ENCODE measurements around the gene MYO1D.

Gene MYO1D

DNA sequence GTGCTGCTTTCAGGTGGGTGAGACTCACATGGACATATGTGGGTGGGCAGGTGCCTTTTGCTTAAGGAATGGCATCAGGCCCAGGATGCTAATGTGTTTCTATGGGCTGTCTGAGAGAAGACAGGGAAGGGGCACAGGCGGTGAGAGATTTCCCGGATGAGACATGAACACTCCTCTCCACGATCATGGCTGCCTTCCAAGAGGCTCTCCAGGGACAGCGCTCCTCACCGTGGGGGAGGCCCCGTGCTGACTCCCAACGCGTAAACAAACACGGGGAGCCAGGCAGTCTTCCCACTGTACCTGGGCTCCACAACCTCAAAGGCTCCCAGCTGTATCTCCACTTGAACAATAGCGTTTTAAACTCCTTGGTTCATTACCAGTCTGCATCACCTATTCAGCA, 347.3 kb downstream of the MYO1D start:
- no peak for TF ChIP-seq TEAD4 (IDR thresholded peaks at IDR 0.05)
- no peak for TF ChIP-seq CEBPB (IDR thresholded peaks at IDR 0.05)
- TF ChIP-seq ZBTB7A (IDR thresholded peaks at IDR 0.05; ENCODE audit: low read depth) = no peak
- TF ChIP-seq EGR1 (IDR thresholded peaks at IDR 0.05) = no peak
- TF ChIP-seq TCF12 (IDR thresholded peaks at IDR 0.05; ENCODE audit: low read depth) = no peak
- TF ChIP-seq NFIC (IDR thresholded peaks at IDR 0.05) = no peak
- no peak for TF ChIP-seq RAD21 (IDR thresholded peaks at IDR 0.05; ENCODE audit: low read depth)
- no peak for TF ChIP-seq EP300 (IDR thresholded peaks at IDR 0.05; ENCODE audit: borderline replicate concordance)
- TF ChIP-seq REST (IDR thresholded peaks at IDR 0.05; ENCODE audit: low read depth) = no peak
- no peak for TF ChIP-seq MAX (IDR thresholded peaks at IDR 0.05)
- TF ChIP-seq CREB1 (IDR thresholded peaks at IDR 0.05; ENCODE audit: low read depth) = no peak
- TF ChIP-seq FOXM1 (IDR thresholded peaks at IDR 0.05; ENCODE audit: borderline replicate concordance, low read depth) = no peak

GRCh38 chr17:32528825-32529224, 348.1 kb downstream of the MYO1D start:
- no peak for TF ChIP-seq CREB1 (IDR thresholded peaks at IDR 0.05; ENCODE audit: low read depth)
- no peak for TF ChIP-seq TAF1 (IDR thresholded peaks at IDR 0.05; ENCODE audit: low read depth)
- TF ChIP-seq EP300 (IDR thresholded peaks at IDR 0.05; ENCODE audit: borderline replicate concordance) = no peak
- TF ChIP-seq RAD21 (IDR thresholded peaks at IDR 0.05; ENCODE audit: low read depth) = no peak
- no peak for TF ChIP-seq ZBTB7A (IDR thresholded peaks at IDR 0.05; ENCODE audit: low read depth)
- TF ChIP-seq FOXM1 (IDR thresholded peaks at IDR 0.05; ENCODE audit: borderline replicate concordance, low read depth) = no peak
- no peak for TF ChIP-seq MAX (IDR thresholded peaks at IDR 0.05)
- no peak for TF ChIP-seq TEAD4 (IDR thresholded peaks at IDR 0.05)
- TF ChIP-seq TCF12 (IDR thresholded peaks at IDR 0.05; ENCODE audit: low read depth) = no peak
- TF ChIP-seq REST (IDR thresholded peaks at IDR 0.05; ENCODE audit: low read depth) = no peak

- TF ChIP-seq TCF12 (IDR thresholded peaks at IDR 0.05; ENCODE audit: low read depth) (no peak), CEBPB (IDR thresholded peaks at IDR 0.05) (no peak), USF1 (IDR thresholded peaks at IDR 0.05) (no peak), RAD21 (IDR thresholded peaks at IDR 0.05; ENCODE audit: low read depth) (no peak), TEAD4 (IDR thresholded peaks at IDR 0.05) (no peak), YY1 (IDR thresholded peaks at IDR 0.05; ENCODE audit: low read depth) (no peak), EP300 (IDR thresholded peaks at IDR 0.05; ENCODE audit: borderline replicate concordance) (no peak), MAX (IDR thresholded peaks at IDR 0.05) (no peak), TAF1 (IDR thresholded peaks at IDR 0.05; ENCODE audit: low read depth) (no peak), FOXM1 (IDR thresholded peaks at IDR 0.05; ENCODE audit: borderline replicate concordance, low read depth) (no peak), NFIC (IDR thresholded peaks at IDR 0.05) (no peak), CREB1 (IDR thresholded peaks at IDR 0.05; ENCODE audit: low read depth) (no peak)
Observed at GRCh38 chr17:32527146-32527545, 349.8 kb downstream of the MYO1D start.

DNA sequence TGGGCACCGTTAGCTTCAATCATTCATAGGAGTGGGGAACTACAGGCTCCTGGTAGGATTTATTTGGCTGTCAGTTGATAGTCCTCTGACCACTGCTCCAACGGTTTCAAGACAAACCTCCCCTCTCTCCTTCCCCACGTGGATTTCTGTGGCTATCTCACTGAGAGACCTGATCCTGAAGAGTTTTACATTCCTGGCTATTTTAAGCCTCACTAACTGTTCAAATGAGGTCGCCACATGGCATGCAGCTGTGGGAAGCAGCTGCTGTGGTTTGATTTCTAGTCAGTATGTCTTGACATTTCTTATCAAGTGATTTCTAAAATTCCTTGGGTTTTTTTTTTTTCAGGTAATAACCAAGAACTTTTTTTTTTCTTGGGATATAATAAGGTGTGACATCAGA, 351.8 kb downstream of the MYO1D start:
- TF ChIP-seq TEAD4 (IDR thresholded peaks at IDR 0.05) (no peak), YY1 (IDR thresholded peaks at IDR 0.05; ENCODE audit: low read depth) (no peak), EGR1 (IDR thresholded peaks at IDR 0.05) (no peak), MAX (IDR thresholded peaks at IDR 0.05) (no peak), CEBPB (IDR thresholded peaks at IDR 0.05) (no peak), EP300 (IDR thresholded peaks at IDR 0.05; ENCODE audit: borderline replicate concordance) (no peak), ZBTB7A (IDR thresholded peaks at IDR 0.05; ENCODE audit: low read depth) (no peak), RAD21 (IDR thresholded peaks at IDR 0.05; ENCODE audit: low read depth) (no peak), REST (IDR thresholded peaks at IDR 0.05; ENCODE audit: low read depth) (no peak), CREB1 (IDR thresholded peaks at IDR 0.05; ENCODE audit: low read depth) (no peak)

All from Ishikawa (cell line).